ENCODE measurements around the gene RTN4. TPM values are rescaled to one million over a fixed set of nuclear protein-coding genes. Genes with fewer than 3 reads are reported as not detected.

Gene RTN4
- total and polyA plus RNA-seq, 2 of the 4 experiments (the other 2 are of a cell fraction): 77.8 to 588 TPM

GRCh38 chr2:54999182-54999581 lies 51.1 kb downstream of the RTN4 start:
- peak overlapping the region; percentile 66 for H2BK5ac ChIP-seq (ENCODE audit: low read depth, low read length, poor library complexity, severe bottlenecking)
- WGBS, 2 experiments (ENCODE audit: extremely low coverage in 2 of 2, insufficient read length in 1 of 2): no CpG with 5 or more reads among the region's 3 CpGs
- H3K4ac ChIP-seq (ENCODE audit: low read depth, low read length): no peak overlapping the region
- H4K91ac ChIP-seq (ENCODE audit: insufficient read depth, low read depth, low read length): no peak overlapping the region
- peak overlapping the region; percentile 63; the same call in 1 of the 2 replicates for H3K4me2 ChIP-seq (ENCODE audit: low read depth, low read length)
- H3K27me3 ChIP-seq (ENCODE audit: control insufficient read depth, insufficient read depth, low read length): no peaks in the 10 kb centered on the region
- CTCF ChIA-PET: interaction anchor here (1.2 kb wide), 1 partner anchor 12 kb away, joined by 3 read pairs; no protein-coding TSS in a partner anchor
- dilution Hi-C loops (cut with HindIII; ENCODE audit: low sequenced_read_pairs, unreplicated experiment): no loop called here
- no peak overlapping the region for H4K5ac ChIP-seq (ENCODE audit: low read depth, low read length)
- no peak overlapping the region for H2AK9ac ChIP-seq (replicated peaks; ENCODE audit: low read depth, low read length, poor library complexity)
- H3K27ac ChIP-seq (ENCODE audit: insufficient read depth, low read length): no peak overlapping the region
- peaks cover 98% of the 10 kb centered on the region for H4K20me1 ChIP-seq (ENCODE audit: insufficient read depth, low read length)
- in situ Hi-C loops (cut with MboI; ENCODE audit: low sequenced_read_pairs): no loop called here
- H3K9me3 ChIP-seq (ENCODE audit: control insufficient read depth, insufficient read depth, low read length): no peaks in the 10 kb centered on the region
- H3K18ac ChIP-seq (ENCODE audit: low read depth, low read length): no peak overlapping the region
- H2BK20ac ChIP-seq (ENCODE audit: low read depth, low read length): no peak overlapping the region
- no peak overlapping the region for H3K23ac ChIP-seq (ENCODE audit: low read depth, low read length)
- no peak overlapping the region for H2BK15ac ChIP-seq (ENCODE audit: low read depth, low read length)
- H3K4me1 ChIP-seq (ENCODE audit: control insufficient read depth, insufficient read depth, low read length): peaks cover 14% of the 10 kb centered on the region
- POLR2A ChIA-PET (ENCODE audit: unreplicated experiment): interaction anchor here (0.5 to 0.6 kb wide), 2 partner anchors 10 to 20 kb away, joined by 3 read pairs; no protein-coding TSS in a partner anchor
- H2AK5ac ChIP-seq (ENCODE audit: low read depth, low read length): no peak overlapping the region
- H3K9ac ChIP-seq (ENCODE audit: low read depth, low read length): no peak overlapping the region; the same call in 1 of the 2 replicates
- no peak overlapping the region for H3K14ac ChIP-seq (replicated peaks; ENCODE audit: low read depth, low read length)
- no peak overlapping the region for H3K56ac ChIP-seq (ENCODE audit: extremely low read depth, insufficient read depth, low read length)
- H2AFZ ChIP-seq (replicated peaks; ENCODE audit: low read length, poor library complexity): no peak overlapping the region
- no peak overlapping the region for H4K8ac ChIP-seq (ENCODE audit: low read depth in 2 of 2, low read length in 2 of 2)
- H3K4me3 ChIP-seq (ENCODE audit: insufficient read depth, low read depth, low read length): no peak overlapping the region
- intact Hi-C loops (cut with micrococcal nuclease): no loop called here
- no TSS peak for BruUV-seq (replicated peaks)
- peak; percentile 33 for ATAC-seq (ENCODE audit: low read depth)
- H3K9me1 ChIP-seq (ENCODE audit: insufficient read depth, low read length): peaks cover 13% of the 10 kb centered on the region
- DNase-seq: peak; percentile 77
- H3K36me3 ChIP-seq (ENCODE audit: control insufficient read depth, insufficient read depth, low read length): peaks cover 2% of the 10 kb centered on the region; the same call in 1 of the 2 replicates
- H3K79me1 ChIP-seq (ENCODE audit: low read depth in 1 of 2, low read length in 2 of 2): peaks cover 0 to 31% of the 10 kb centered on the region in 2 experiments; a peak in 2 of 4 replicates
- TF ChIP-seq FOS (IDR thresholded peaks at IDR 0.05; ENCODE audit: low read depth, low read length): no peak
- TF ChIP-seq NFE2L2 (IDR thresholded peaks at IDR 0.05; ENCODE audit: low read depth, low read length): no peak
- TF ChIP-seq, protein P1, sequence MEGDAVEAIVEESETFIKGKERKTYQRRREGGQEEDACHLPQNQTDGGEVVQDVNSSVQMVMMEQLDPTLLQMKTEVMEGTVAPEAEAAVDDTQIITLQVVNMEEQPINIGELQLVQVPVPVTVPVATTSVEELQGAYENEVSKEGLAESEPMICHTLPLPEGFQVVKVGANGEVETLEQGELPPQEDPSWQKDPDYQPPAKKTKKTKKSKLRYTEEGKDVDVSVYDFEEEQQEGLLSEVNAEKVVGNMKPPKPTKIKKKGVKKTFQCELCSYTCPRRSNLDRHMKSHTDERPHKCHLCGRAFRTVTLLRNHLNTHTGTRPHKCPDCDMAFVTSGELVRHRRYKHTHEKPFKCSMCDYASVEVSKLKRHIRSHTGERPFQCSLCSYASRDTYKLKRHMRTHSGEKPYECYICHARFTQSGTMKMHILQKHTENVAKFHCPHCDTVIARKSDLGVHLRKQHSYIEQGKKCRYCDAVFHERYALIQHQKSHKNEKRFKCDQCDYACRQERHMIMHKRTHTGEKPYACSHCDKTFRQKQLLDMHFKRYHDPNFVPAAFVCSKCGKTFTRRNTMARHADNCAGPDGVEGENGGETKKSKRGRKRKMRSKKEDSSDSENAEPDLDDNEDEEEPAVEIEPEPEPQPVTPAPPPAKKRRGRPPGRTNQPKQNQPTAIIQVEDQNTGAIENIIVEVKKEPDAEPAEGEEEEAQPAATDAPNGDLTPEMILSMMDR (conservative IDR thresholded peaks at IDR 0.05; ENCODE audit: low read depth, low read length): no peak
- TF ChIP-seq, protein P2, sequence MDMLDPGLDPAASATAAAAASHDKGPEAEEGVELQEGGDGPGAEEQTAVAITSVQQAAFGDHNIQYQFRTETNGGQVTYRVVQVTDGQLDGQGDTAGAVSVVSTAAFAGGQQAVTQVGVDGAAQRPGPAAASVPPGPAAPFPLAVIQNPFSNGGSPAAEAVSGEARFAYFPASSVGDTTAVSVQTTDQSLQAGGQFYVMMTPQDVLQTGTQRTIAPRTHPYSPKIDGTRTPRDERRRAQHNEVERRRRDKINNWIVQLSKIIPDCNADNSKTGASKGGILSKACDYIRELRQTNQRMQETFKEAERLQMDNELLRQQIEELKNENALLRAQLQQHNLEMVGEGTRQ (IDR thresholded peaks at IDR 0.05; ENCODE audit: low read depth, low read length): no peak
- TF ChIP-seq POLR2A (IDR thresholded peaks at IDR 0.05; ENCODE audit: low read depth, low read length): no peak
- 0 out of 2 replicates have a peak, but pooled peaks have one; percentile 21 for TF ChIP-seq CEBPB (IDR thresholded peaks at IDR 0.05; ENCODE audit: low read depth, low read length)
- no peak for TF ChIP-seq RFX5 (IDR thresholded peaks at IDR 0.05; ENCODE audit: low read depth, low read length)
- no peak for TF ChIP-seq BHLHE40 (IDR thresholded peaks at IDR 0.05; ENCODE audit: low read depth, low read length)
- TF ChIP-seq RAD21 (IDR thresholded peaks at IDR 0.05; ENCODE audit: low read length): no peak
- no peak overlapping the region for H2BK120ac ChIP-seq (ENCODE audit: low read depth, low read length)
